Renal cortex interstitium (tissue), 15 donors: ENCODE data around the gene GAS2. TPM values are rescaled to one million over a fixed set of nuclear protein-coding genes. Genes with fewer than 3 reads are reported as not detected.
"Not testable (repeated sequence)": the region's sequence is repeated elsewhere in the genome, so short reads cannot be mapped to it uniquely, and the experiment has no call there.

Experiments
- DNase-seq, 11 donors: peaks; one replicate each; pipeline ENCODE4 v3.0.0-alpha.2; 2013; ENCODE audit warnings: low read depth in 9 of 11, low spot score in 4 of 11; ENCODE audit errors: extremely low read depth in 1 of 11
- long read RNA-seq, 16 experiments: transcript quantifications; one replicate each; lab custom pipeline, GENCODE V29; 2026
- polyA plus RNA-seq, 3 donors: library from polyadenylated mRNA; unstranded; fragments of 120-200 nt; gene quantifications; one replicate each; pipeline ENCODE4 v1.2.1, GENCODE V29; 2013; ENCODE audit not compliant: insufficient read length in 3 of 3

Gene GAS2
- 10 to 100 TPM in 2 of 3 donors, 1 to 10 TPM in 1; 9.8 to 12.5 (median 11.2) TPM for polyA plus RNA-seq
- long read RNA-seq, donor 1, transcript GAS2-211 (1 exons, 895 nt) = major isoform, 12 of 13 reads
- long read RNA-seq, donor 1, partial matches to known transcripts = 0 of 13 reads
- long read RNA-seq, donor 1, other reads (novel, unspliced or antisense) = 0 of 13 reads
- long read RNA-seq, donor 2, transcript GAS2-211 (1 exons, 895 nt) = major isoform, 5 of 6 reads
- long read RNA-seq, donor 2, partial matches to known transcripts = 0 of 6 reads
- long read RNA-seq, donor 2, other reads (novel, unspliced or antisense) = 0 of 6 reads
- long read RNA-seq, donor 3, transcript GAS2-211 (1 exons, 895 nt) = major isoform, 21 of 25 reads
- long read RNA-seq, donor 3, partial matches to known transcripts = 0 of 25 reads
- long read RNA-seq, donor 3, other reads (novel, unspliced or antisense) = 0 of 25 reads
- long read RNA-seq, donor 4, partial matches to known transcripts = 0 of 4 reads
- long read RNA-seq, donor 4, other reads (novel, unspliced or antisense) = 0 of 4 reads
- long read RNA-seq, donor 5 = 0 reads
- long read RNA-seq, donor 6, transcript GAS2-211 (1 exons, 895 nt) = major isoform, 5 of 7 reads
- long read RNA-seq, donor 6, partial matches to known transcripts = 0 of 7 reads
- long read RNA-seq, donor 6, other reads (novel, unspliced or antisense) = 0 of 7 reads
- long read RNA-seq, donor 7, transcript GAS2-211 (1 exons, 895 nt) = major isoform, 10 of 11 reads
- long read RNA-seq, donor 7, partial matches to known transcripts = 0 of 11 reads
- long read RNA-seq, donor 7, other reads (novel, unspliced or antisense) = 0 of 11 reads
- long read RNA-seq, donor 8, transcript GAS2-211 (1 exons, 895 nt) = major isoform, 12 of 13 reads
- long read RNA-seq, donor 8, partial matches to known transcripts = 0 of 13 reads
- long read RNA-seq, donor 8, other reads (novel, unspliced or antisense) = 0 of 13 reads
- long read RNA-seq, donor 9, partial matches to known transcripts = 0 of 5 reads
- long read RNA-seq, donor 9, other reads (novel, unspliced or antisense) = 0 of 5 reads
- long read RNA-seq, donor 10, transcript GAS2-211 (1 exons, 895 nt) = major isoform, 7 of 8 reads
- long read RNA-seq, donor 10, partial matches to known transcripts = 0 of 8 reads
- long read RNA-seq, donor 10, other reads (novel, unspliced or antisense) = 0 of 8 reads
- long read RNA-seq, donor 11, transcript GAS2-211 (1 exons, 895 nt) = major isoform, 5 of 5 reads
- long read RNA-seq, donor 11, partial matches to known transcripts = 0 of 5 reads
- long read RNA-seq, donor 11, other reads (novel, unspliced or antisense) = 0 of 5 reads
- long read RNA-seq, donor 12, transcript GAS2-211 (1 exons, 895 nt) = major isoform, 10 of 10 reads
- long read RNA-seq, donor 12, partial matches to known transcripts = 0 of 10 reads
- long read RNA-seq, donor 12, other reads (novel, unspliced or antisense) = 0 of 10 reads
- long read RNA-seq, donor 13 = 0 reads
- long read RNA-seq, donor 14, transcript GAS2-211 (1 exons, 895 nt) = major isoform, 5 of 6 reads
- long read RNA-seq, donor 14, partial matches to known transcripts = 0 of 6 reads
- long read RNA-seq, donor 14, other reads (novel, unspliced or antisense) = 0 of 6 reads
- long read RNA-seq, donor 15, transcript GAS2-211 (1 exons, 895 nt) = major isoform, 6 of 7 reads
- long read RNA-seq, donor 15, partial matches to known transcripts = 0 of 7 reads
- long read RNA-seq, donor 15, other reads (novel, unspliced or antisense) = 0 of 7 reads
- long read RNA-seq, donor 16, transcript GAS2-211 (1 exons, 895 nt) = major isoform, 29 of 34 reads
- long read RNA-seq, donor 16, partial matches to known transcripts = 5 of 34 reads
- long read RNA-seq, donor 16, other reads (novel, unspliced or antisense) = 0 of 34 reads

DNA sequence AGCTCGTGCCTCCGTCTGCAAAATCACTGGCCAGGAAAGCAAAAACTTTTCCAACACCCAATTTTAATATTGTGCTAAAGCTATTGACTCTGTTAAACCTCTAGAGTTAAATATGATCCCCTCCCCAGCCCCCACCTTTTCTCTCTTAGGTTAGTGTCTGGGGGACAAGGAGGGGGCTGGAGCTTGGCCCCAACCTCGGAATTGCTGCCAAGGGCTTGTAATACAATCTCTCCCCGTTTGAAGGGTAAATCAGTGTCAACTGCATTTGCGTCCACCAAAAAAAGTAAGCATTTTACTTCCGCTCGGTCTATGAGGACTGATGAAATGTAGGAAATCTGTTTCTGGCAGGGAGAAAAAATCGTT lies at the start of gene GAS2:
TSS of gene GAS2 (plus strand) at position 287 of the 363 bp plus-strand sequence. CDS start 8,259 bp downstream, outside the sequence.
- peak in 5 of 11 donors; percentile 10 to 35 (median 21) for DNase-seq

DNA sequence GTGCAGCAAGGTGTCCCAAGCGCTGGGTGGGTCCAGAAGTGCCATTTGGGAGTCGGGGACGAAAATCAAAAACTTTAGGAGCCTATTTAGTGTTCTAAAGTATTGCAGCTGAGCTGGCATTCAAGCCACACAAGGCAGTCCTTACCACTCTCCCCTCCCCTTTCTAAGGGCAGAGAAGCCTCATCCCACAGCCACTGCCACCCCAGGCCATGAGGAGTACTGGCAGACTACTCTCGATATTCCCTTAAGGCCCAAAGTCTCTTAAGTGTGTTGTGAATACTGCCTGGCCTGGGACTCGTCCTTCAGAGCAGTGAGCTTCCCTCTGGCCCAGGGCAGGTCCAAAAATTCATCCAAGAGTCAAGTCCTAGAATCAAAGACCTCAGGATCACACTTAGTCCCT lies 48.5 kb upstream of the GAS2 start:
- no peak for DNase-seq

DNA sequence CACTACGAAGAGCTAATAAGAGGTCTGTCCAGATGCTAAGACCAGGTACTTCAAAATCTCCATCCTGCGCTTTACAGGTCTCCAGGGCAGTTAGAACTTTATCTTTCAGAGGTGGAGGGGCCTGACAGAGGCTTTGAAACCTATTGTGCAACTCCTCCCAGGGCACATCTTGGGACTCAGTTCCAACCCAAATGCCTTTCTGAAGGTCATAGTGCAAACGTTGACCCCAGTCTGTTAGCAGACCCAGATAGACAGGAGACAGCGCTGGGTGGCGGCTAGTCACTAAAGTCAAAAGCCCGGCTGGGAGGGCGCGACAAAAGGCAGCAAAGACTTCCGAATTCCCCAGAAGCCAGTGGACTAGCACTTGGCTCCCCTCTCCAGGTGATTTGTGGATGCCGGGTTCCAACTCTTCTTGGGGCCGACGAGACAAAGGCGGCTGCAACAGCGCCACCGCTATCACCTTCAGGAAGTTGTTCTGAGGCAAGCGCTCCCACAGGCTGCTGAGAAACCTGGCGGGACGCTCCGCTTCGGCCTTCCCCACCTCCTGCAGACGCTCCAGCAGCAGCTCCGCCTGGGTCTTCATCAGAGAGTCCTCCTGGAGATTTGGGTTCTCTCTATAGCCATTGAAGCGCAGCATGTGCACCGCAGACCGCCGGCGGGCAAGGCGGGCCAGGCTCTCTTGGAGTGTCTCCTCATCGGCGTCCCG lies 41.5 kb upstream of the GAS2 start:
- peak; percentile 33 to 71 (median 59) for DNase-seq

DNA sequence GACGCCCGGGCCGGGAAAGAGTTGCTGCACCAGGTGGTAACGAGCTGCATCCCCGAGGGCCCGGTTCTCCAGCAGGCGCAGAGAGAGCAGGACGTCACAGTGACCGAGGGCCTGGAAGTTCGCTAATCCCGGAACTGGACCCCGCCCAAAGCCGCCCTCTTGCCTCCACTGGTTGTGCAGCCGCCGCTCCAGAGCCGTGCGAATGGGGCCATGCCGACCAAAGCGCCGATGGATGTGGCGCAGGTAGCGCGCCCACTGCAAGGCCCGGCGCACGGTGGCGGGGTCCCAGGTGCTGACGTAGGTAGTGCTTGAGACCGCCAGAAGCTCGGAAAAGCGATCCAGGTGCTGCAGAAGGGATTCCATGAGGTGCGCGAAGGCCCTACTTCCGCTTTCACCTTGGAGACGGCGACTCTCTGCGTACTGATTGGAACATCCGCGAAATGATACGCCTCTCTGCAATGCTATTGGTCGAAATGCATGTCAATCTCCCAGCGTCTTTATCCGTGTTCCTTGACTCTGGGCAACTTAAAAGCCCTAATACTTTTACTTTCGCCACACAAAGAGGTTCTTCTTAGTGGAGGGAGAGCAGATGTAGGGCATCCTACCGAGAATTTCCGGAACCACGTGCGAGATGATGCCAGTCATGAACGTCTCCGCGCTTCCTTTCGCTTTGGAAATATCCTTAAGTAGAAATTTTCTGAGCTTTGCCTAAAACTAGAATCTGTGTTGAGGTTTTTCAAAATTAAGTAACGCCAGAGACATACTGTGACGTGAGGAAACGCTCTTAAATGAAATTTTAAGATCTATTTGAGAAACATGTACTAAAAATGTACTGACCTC lies 40.7 kb upstream of the GAS2 start, which contains the start of gene FANCF:
TSS of gene FANCF (minus strand) at position 376 of the 840 bp plus-strand sequence. CDS start at position 363, 13 bp downstream.
- DNase-seq = peak; percentile 98 to 100 (median 98)

- no peak for DNase-seq
These were observed 39.7 kb upstream of the GAS2 start for GRCh38 chr11:22626573-22627239.

DNA sequence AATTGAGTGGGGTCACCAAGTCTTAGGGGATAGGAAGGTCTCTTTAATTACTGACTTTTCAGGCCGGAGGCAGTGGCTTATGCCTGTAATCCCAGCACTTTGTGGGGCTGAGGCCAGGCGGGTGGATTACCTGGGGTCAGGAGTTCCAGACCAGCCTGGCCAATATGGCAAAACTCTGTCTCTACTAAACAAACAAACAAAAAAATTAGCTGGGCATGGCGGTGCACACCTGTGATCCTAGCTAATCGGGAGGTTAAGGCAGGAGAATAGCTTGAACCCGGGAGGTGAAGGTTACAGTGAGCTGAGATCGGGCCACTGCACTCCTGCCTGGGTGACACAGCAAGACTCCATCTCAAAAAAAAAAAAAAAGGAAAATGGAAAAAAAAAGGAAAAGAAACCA lies 39.0 kb upstream of the GAS2 start:
- no peak for DNase-seq

- no peak for DNase-seq
These were observed 33.0 kb upstream of the GAS2 start for GRCh38 chr11:22633354-22633902.

GRCh38 chr11:22634897-22635629 lies 31.3 kb upstream of the GAS2 start:
- DNase-seq = no peak

GRCh38 chr11:22635689-22636088 lies 30.7 kb upstream of the GAS2 start:
- no peak for DNase-seq

- DNase-seq = no peak
These were observed 25.5 kb upstream of the GAS2 start for GRCh38 chr11:22640862-22641261.

GRCh38 chr11:22641559-22641958 lies 24.9 kb upstream of the GAS2 start:
- DNase-seq = no peak

DNA sequence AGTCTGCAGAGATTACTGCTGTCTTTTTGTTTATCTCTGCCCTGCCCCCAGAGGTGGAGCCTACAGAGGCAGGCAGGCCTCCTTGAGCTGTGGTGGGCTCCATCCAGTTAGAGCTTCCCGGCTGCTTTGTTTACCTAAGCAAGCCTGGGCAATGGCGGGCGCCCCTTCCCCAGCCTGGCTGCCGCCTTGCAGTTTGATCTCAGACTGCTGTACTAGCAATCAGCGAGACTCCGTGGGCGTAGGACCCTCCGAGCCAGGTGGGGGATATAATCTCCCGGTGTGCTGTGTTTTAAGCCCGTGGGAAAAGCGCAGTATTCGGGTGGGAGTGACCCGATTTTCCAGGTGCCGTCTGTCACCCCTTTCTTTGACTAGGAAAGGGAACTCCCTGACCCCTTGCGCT lies 14.1 kb upstream of the GAS2 start:
- not testable (repeated sequence) for DNase-seq

DNA sequence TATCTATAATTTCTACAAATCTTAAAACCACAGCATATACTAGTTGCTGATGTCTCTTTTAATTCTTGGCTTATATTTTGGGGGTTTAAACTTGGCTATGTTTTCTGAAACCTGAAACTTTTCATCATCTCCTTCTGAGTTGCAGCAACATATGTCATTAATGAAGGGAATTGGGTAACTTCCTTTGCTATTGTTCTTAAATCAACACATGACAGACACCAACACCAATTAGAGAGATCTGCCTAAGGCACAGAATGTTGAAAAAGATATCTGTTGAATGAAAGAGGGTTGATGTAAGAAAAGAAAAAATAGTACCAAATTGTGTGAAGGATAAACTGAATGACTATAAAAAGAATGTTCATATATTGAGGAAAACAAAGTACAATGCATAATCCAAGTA lies 10.3 kb upstream of the GAS2 start:
- DNase-seq = no peak

- no peak for DNase-seq
These were observed 9.2 kb upstream of the GAS2 start for GRCh38 chr11:22657101-22657694.

GRCh38 chr11:22659783-22660182 lies 6.6 kb upstream of the GAS2 start:
- DNase-seq = no peak
